H54 (cell line): Measurements from ENCODE around the gene DERL3.

Experiments used
- DNase-seq: peaks from one replicate; pipeline ENCODE4 v3.0.0; 2011; ENCODE audit warnings: low spot score, mixed read lengths; ENCODE audit not compliant: insufficient read length
- FAIRE-seq: peaks from 3 replicates; lab custom pipeline; 2011; peaks lifted over from hg19 to GRCh38; lab: Jason Lieb, UNC
- POLR2A ChIP-seq: IDR thresholded peaks from 2 replicates; pipeline ENCODE4 v1.6.1; 2011; ENCODE audit warnings: low read depth, mild to moderate bottlenecking, low read length

DERL3 gene

DNA sequence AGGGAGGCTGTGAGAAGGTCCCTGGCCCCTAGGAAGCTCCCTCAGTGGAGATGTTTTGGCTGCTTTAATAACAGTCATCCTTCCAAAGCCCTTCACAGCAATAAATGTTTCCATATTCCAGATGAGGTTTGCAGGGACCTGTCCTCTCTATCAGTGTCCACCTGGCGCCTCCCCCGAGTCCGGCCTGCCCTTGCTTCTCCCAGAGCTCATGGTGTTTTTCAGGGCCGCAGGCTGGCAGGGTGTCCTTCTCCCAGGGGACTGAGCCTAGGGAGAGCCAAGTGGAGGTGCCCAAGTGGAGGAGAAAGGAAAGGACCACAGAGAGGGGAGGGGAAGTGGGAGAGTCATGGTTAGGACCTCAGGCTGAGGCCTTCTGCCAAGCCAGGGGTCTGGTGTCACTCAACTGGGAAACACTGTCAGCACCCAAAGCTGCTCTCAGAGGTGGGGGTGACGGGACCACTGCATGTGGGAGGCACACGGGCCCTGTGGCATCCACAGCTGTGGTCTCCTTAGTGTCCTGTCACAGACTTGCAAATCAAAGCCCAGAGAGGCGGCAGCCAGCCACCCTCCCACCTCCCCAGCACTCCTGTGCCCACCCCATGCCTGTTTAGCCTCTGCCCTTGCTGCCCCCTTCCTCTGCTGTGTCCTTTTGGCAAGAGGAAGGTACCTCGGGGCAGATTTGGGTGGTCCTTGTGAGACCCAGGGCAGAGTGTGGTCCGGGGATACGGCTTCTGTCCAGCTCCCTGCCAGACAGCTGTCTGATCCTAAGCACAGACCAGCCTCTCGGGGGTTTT is 6.4 kb downstream of the DERL3 start:
- FAIRE-seq (no peak), DNase-seq (no peak)
- no peak for TF ChIP-seq POLR2A

DNA sequence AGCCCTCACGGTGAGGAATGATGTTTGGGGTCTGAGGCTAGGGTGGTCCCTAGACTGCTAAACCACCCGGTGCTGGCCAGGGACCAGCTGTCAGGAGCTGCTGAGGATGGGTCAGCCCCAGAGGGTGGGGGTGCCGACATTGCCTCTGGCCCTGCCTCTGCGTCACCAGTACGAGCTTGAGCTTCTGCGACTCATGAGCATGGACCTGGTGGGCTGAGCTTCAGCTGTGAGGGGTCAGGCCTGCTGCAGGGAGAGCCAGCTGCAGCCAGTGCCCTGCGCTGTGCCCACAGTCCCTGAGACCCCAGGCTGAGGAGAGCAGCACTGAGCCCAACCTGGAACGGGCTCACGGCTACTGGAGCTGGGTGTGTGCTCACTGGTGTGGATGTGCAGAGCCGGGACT is 7.0 kb downstream of the DERL3 start:
- no peak for FAIRE-seq
- no peak for DNase-seq
- TF ChIP-seq POLR2A = no peak

DNA sequence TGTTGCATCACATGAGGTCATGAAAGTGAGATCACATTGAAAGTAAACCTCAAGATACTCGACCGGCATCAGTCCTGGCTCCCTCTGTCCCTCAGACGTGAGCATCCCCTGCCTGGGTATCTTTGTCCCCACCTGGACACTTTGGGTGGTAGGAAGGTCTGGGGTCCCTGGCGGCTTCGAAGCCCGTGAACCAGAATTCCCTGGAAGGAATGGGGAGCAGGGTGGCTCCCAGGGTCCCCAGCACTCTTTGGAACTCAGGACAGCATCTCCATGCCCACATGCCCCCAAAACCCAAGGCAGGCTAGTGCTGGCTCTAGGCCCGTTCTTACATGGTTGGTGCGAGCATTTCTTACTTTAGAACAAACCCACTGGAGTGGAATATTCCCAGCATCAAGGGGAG is 7.5 kb downstream of the DERL3 start:
- no peak for DNase-seq
- FAIRE-seq = no peak
- no peak for TF ChIP-seq POLR2A

DNA sequence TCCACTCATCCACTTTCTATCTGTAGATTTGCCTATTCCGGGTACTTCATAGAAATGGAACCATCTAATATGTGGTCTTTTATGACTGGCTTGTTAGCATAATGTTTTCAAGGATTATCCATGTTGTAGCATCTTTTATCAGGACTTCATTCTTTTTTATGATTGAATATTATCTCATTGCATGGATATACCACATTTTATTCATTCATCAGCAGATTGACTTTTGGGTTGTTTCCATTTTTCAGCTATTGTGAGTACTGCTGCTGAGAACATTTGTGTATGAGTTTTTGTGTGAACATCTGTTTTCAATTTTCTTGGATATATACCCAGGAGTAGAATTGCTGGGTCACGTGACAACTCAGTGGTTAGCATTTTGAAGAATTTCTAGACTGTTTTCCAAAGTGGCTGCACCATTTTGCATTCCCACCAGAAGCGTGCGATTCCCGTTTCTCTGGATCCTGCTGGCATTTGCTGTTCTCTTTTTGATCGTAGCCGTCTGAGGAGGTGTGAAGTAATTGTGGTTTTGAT is 8.9 kb downstream of the DERL3 start:
- DNase-seq (no peak), FAIRE-seq (no peak)
- no peak for TF ChIP-seq POLR2A

DNA sequence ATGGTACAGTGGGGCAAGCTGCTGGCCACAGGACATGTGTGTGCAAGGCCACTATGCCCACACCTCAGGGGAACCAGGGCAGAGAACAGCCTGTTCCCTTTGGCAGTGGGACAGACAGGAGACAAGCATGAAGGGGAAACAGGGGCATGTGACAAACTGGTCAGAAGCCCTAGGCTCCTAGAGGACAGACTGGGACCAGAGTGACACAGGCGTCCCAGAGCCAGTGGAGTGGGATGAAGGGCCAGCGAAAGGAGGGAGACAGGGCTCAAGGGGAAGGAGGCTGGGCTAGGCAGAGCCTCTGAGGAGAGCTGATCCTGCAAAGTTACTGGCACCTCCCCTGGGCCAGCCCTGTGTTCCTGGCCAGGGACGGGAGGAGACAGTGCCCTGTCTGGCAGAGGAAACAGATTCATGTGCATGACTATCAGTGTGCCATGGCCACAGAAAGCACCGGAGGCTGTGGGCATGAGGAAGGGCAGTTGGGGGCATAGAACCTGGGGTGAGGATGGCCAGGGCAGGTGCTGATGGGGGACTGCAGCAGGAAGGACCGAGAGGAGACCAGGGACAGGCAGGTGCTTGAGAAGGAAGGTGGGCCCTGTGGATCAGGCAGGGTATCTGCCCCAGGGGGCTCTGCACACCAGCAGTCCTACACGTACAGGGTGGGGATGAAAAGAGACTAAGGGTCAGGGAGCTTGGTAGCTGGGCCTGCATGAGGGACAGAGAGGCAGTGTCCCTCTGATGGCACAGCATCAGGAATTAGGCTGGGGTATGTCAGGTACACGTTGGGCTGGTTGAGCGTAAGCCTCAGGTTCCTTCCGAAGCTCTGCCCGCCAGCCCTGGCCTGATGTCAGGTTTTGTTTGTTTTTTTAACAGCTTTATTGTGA is 9.8 kb downstream of the DERL3 start:
- no peak for DNase-seq
- TF ChIP-seq POLR2A = no peak
- no peak for FAIRE-seq

DNA sequence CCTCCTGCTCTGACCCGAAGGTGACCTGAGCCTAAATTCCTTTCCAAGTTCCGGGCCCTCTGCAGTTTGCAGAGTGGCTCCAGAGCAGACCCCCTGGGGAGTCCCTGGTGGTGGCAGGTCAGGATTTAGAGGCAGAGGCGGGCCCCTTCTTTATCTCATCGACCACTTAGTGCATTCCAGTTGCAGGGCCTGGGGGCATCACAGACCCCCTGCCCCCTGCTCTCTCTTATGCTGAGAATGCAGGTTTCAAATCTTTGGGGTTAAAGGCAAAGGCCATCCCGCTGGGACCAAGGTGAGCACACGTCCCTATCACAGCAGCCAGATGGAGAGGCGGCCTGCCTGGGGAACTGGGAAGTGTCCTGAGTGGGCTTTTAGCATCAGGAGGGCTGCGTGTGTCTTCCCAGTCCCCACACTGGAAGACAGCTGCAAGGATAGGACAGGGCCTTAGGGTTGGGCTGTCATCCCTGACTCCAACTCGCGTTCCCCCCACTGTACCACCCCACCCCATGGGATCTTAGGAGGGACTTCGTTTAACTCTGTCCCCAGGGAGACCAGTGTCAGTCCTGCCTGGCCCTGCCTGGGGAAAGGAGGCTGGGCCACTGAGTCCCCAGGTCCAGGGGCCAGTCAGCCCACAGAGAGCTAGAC is 11.3 kb downstream of the DERL3 start:
- DNase-seq (no peak), FAIRE-seq (no peak)
- TF ChIP-seq POLR2A = no peak

DNA sequence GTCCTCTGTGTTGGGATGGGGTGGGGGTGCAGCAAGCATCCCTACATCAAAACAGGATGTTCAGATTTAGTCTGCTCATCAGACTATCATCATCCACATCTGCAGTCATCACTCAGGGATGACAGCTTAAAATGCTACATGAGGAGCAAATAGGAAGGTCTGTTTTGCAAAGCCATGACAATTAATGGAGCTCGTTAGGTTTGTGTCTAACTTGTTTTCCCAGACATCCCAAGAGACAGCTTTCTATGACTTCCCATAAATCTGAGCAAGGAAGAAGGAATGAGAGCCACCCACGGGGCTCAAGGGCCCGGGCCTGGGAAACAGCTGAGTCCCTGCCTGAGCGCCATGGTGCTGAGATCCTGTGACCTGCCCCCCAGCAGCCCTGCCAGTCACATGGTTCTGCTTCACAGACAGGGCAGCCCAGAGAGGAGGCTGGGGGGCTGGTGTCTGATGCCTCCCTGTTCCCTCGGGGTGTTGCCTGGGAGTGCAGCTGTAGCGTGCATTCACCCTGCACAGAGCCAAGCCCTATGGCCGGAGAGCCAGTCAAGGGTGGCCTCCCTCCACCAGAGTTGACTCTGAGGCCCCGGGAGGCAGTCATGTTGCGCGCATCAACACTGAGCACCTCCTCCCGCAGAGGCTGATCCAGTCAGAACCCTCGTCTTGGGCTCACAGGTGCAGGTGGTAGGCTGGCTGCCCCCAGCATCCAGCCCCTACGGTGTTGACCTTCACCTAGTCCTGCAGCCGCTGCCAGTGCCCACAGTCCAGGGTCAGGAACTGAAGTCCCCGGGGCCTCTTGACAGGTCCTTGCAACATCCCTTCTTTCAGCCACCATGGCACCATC is 12.1 kb downstream of the DERL3 start:
- FAIRE-seq (no peak), DNase-seq (no peak)
- no peak for TF ChIP-seq POLR2A

- no peak for TF ChIP-seq POLR2A
- FAIRE-seq (no peak), DNase-seq (no peak)
Observed at GRCh38 chr22:23825246-23825905, 13.4 kb downstream of the DERL3 start.

GRCh38 chr22:23824476-23825245 is 14.1 kb downstream of the DERL3 start:
- DNase-seq (no peak), FAIRE-seq (no peak)
- no peak for TF ChIP-seq POLR2A

DNA sequence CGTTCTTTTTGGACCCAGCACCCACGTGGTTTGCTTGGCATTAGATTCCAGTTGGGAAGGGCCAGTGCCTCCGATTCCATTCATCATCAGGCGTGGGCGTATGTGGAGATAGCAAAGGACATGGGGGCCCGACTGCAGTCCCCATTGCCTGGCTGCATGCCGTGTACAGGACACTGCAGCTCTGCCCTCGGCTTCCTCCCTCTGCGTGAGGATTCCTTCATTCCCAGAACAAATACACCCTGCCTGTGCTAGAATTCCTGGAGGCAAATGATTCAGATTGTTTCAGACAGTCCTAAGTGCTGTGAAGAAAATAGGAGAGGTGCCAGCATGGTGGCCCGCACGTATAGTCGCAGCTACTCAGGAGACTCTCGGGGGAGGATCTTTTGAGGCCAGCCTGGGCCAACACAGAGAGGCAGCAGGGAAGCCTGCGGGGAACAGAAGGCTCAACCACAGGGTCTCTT is 15.4 kb downstream of the DERL3 start:
- no peak for FAIRE-seq
- TF ChIP-seq POLR2A = no peak
- DNase-seq = no peak

DNA sequence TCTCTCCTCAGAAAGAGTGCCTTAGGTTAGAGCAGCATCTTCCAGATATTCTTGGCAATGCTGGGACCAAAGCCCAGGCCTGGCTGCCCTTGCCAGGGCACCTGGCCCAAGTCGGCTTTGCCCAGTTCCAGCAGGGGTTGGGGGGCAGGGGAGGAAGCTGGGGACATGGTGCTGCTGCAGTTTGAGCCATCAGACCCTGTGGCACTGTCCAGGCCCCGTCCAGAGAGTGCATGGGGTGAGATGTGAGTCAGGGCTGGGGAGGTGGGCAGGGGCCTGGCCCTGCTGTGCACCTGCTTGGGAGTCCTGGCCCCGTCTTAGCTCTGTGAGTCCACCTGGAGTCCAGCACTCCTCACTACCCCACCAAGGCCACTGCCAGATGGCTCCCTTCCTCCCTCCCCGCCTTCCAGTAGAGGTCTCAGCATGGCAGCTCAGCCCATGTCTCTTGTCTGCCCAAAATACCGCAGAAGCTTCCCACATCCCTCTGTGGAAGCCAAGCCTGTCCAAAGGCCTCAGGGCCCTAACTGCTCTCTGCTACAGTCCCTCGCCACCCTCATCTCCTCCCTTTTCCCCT is 16.6 kb downstream of the DERL3 start:
- DNase-seq = no peak
- TF ChIP-seq POLR2A = no peak
- FAIRE-seq = no peak
